GM12878 (cell line): ENCODE data around the gene P4HA1. TPM values are rescaled to one million over a fixed set of nuclear protein-coding genes. Genes with fewer than 3 reads are reported as not detected.

ENCODE experiments used
- ATAC-seq: fragments of 200-7000 bp; cut with Tn5 transposase; 3 replicates; pipeline ENCODE4 v1.9.1; 2020; ENCODE audit warnings: mild to moderate bottlenecking, moderate library complexity
- BruUV-seq: library from RNA; stranded (reverse); fragments of 400-500 nt; replicated peaks from 2 replicates; lab custom pipeline; 2021; lab: Mats Ljungman, UMichigan
- CTCF ChIA-PET: fragments of 300-600 bp; sonication (Branson Sonifier 250); formaldehyde crosslinking; extraction: SDS; loops from one replicate; lab custom pipeline; 2021; ENCODE audit warnings: inconsistent platforms; lab: Yijun Ruan, JAX
- POLR2A ChIA-PET: fragments of 350-600 bp; formaldehyde crosslinking; extraction: SDS; loops from one replicate; lab custom pipeline; 2021; ENCODE audit warnings: inconsistent platforms; lab: Charles Lee
- RAD21 ChIA-PET: fragments of 300-600 bp; sonication (Branson Sonifier 250); formaldehyde crosslinking; loops from one replicate; lab custom pipeline; 2023; ENCODE audit warnings: antibody characterized with exemption; ENCODE audit not compliant: unreplicated experiment; lab: Charles Lee
- SMC1A ChIA-PET: fragments of 300-600 bp; sonication (Branson Sonifier 250); formaldehyde crosslinking; loops from one replicate; lab custom pipeline; 2023; ENCODE audit not compliant: unreplicated experiment, uncharacterized antibody; lab: Charles Lee
- DNase-seq: peaks from one replicate; pipeline ENCODE4 v3.0.0-alpha.2; 2011; ENCODE audit warnings: low read depth, low spot score
- FAIRE-seq: peaks from 3 replicates; lab custom pipeline; 2011; peaks lifted over from hg19 to GRCh38; lab: Jason Lieb, UNC
- H2AFZ ChIP-seq: 2 replicates; pipeline ENCODE4 v1.6.0; 2011; ENCODE audit warnings: low read depth, low read length, control low read depth; ENCODE audit not compliant: control insufficient read depth
- H3K27ac ChIP-seq: 2 replicates; pipeline ENCODE4 v1.5.1; 2011; ENCODE audit warnings: control low read depth; ENCODE audit not compliant: control insufficient read depth, insufficient read depth
- H3K27me3 ChIP-seq, 2 experiments: replicated peaks in 1 of 2; 2 replicates each; pipeline versions ENCODE4 v1.6.0 to v1.6.1; 2011; ENCODE audit warnings: low read length in 1 of 2; ENCODE audit not compliant: control insufficient read depth in 2 of 2, insufficient read depth in 2 of 2
- H3K36me3 ChIP-seq, 2 experiments: 2 replicates each; pipeline ENCODE4 v1.5.1; 2011; ENCODE audit warnings: low read length in 1 of 2; ENCODE audit not compliant: control insufficient read depth in 2 of 2, insufficient read depth in 2 of 2
- H3K4me1 ChIP-seq: 2 replicates; pipeline ENCODE4 v1.6.1; 2011; ENCODE audit warnings: mild to moderate bottlenecking, low read length, moderate library complexity, mixed read lengths; ENCODE audit not compliant: control insufficient read depth, insufficient read depth
- H3K4me2 ChIP-seq: 2 replicates; pipeline ENCODE4 v1.6.0; 2011; ENCODE audit warnings: control low read depth; ENCODE audit not compliant: control insufficient read depth, insufficient read depth
- H3K4me3 ChIP-seq: fragments of 200-600 bp; sonication (generic); 2 replicates; pipeline ENCODE4 v1.5.1; 2016
- H3K79me2 ChIP-seq: 2 replicates; pipeline ENCODE4 v1.6.0; 2011; ENCODE audit warnings: low read length; ENCODE audit not compliant: control insufficient read depth, insufficient read depth
- H3K9ac ChIP-seq: 2 replicates; pipeline ENCODE4 v1.8.0; 2011; ENCODE audit warnings: low read length, control low read depth, mixed read lengths; ENCODE audit not compliant: control insufficient read depth, insufficient read depth
- H3K9me3 ChIP-seq: replicated peaks from 3 replicates; pipeline ENCODE4 v1.5.1; 2011; ENCODE audit warnings: mild to moderate bottlenecking, low read length; ENCODE audit not compliant: control insufficient read depth, insufficient read depth
- H4K20me1 ChIP-seq: 2 replicates; pipeline ENCODE4 v1.6.0; 2011; ENCODE audit not compliant: control insufficient read depth, insufficient read depth
- CHD2 ChIP-seq: IDR thresholded peaks from 2 replicates; pipeline ENCODE4 v1.6.1; 2011; ENCODE audit warnings: low read depth, low read length, improper control_type of control experiment, borderline replicate concordance
- FOXM1 ChIP-seq: IDR thresholded peaks from 2 replicates; pipeline ENCODE4 v1.6.1; 2012; ENCODE audit warnings: low read depth, mild to moderate bottlenecking, inconsistent platforms, low read length, moderate library complexity
- GABPA ChIP-seq: IDR thresholded peaks from 2 replicates; pipeline ENCODE4 v1.6.1; 2014; ENCODE audit warnings: antibody characterized with exemption, low read depth, mild to moderate bottlenecking, inconsistent platforms
- HCFC1 ChIP-seq: fragments of 150-350 bp; IDR thresholded peaks from 2 replicates; pipeline ENCODE4 v1.6.1; 2014; ENCODE audit warnings: low read length
- NBN ChIP-seq: fragments of 450-650 bp; IDR thresholded peaks from 2 replicates; pipeline ENCODE4 v1.6.1; 2016
- NFYB ChIP-seq: IDR thresholded peaks from 2 replicates; pipeline ENCODE4 v1.6.1; 2011; ENCODE audit warnings: low read depth, mild to moderate bottlenecking, low read length, improper control_type of control experiment, moderate library complexity; ENCODE audit not compliant: insufficient read depth
- NR2F1 ChIP-seq: fragments of 450-650 bp; conservative IDR thresholded peaks from 2 replicates; pipeline ENCODE4 v1.6.1; 2017; ENCODE audit warnings: mild to moderate bottlenecking
- POLR2AphosphoS2 ChIP-seq: IDR thresholded peaks from 2 replicates; pipeline ENCODE4 v1.6.1; 2011; ENCODE audit warnings: low read depth, mild to moderate bottlenecking, low read length, improper control_type of control experiment, moderate library complexity
- POU2F2 ChIP-seq: IDR thresholded peaks from 3 replicates; pipeline ENCODE4 v1.6.1; 2011; ENCODE audit warnings: low read depth, mild to moderate bottlenecking, low read length, borderline replicate concordance
- RELB ChIP-seq: fragments of 450-650 bp; IDR thresholded peaks from 2 replicates; pipeline ENCODE4 v1.6.1; 2017; ENCODE audit warnings: low read depth, mild to moderate bottlenecking, moderate library complexity
- RUNX3 ChIP-seq: IDR thresholded peaks from 2 replicates; pipeline ENCODE4 v1.6.1; 2012; ENCODE audit warnings: low read length, inconsistent platforms
- SIN3A ChIP-seq: IDR thresholded peaks from 2 replicates; pipeline ENCODE4 v1.6.1; 2012; ENCODE audit warnings: low read depth, low read length, improper control_type of control experiment
- SMAD1 ChIP-seq: fragments of 450-650 bp; IDR thresholded peaks from 2 replicates; pipeline ENCODE4 v1.6.1; 2018; ENCODE audit warnings: mild to moderate bottlenecking, low read depth; ENCODE audit not compliant: partially characterized antibody
- SUPT20H ChIP-seq: IDR thresholded peaks from 2 replicates; pipeline ENCODE4 v1.6.1; 2011; ENCODE audit warnings: low read depth, mild to moderate bottlenecking, low read length, moderate library complexity, borderline replicate concordance; ENCODE audit not compliant: control insufficient read depth
- TAF1 ChIP-seq: IDR thresholded peaks from 2 replicates; pipeline ENCODE4 v1.6.1; 2011; ENCODE audit warnings: mild to moderate bottlenecking, low read depth, low read length, borderline replicate concordance
- TBL1XR1 ChIP-seq: IDR thresholded peaks from 2 replicates; pipeline ENCODE4 v1.6.1; 2012; ENCODE audit warnings: low read depth, low read length, improper control_type of control experiment
- TCF3 ChIP-seq: IDR thresholded peaks from 2 replicates; pipeline ENCODE4 v1.6.1; 2012; ENCODE audit warnings: low read depth, mild to moderate bottlenecking, low read length, borderline replicate concordance; ENCODE audit not compliant: insufficient read depth
- ZNF217 ChIP-seq: fragments of 450-650 bp; IDR thresholded peaks from 2 replicates; pipeline ENCODE4 v1.6.1; 2017; ENCODE audit warnings: antibody characterized with exemption, mild to moderate bottlenecking
- ZNF384 ChIP-seq: IDR thresholded peaks from 2 replicates; pipeline ENCODE4 v1.6.1; 2012; ENCODE audit warnings: low read depth, mild to moderate bottlenecking, low read length, improper control_type of control experiment, borderline replicate concordance
- ZSCAN29 ChIP-seq: fragments of 450-650 bp; IDR thresholded peaks from 2 replicates; pipeline ENCODE4 v1.6.1; 2017; ENCODE audit warnings: mild to moderate bottlenecking, moderate library complexity
- WGBS: methylation state at CpG from one replicate; pipeline ENCODE4 v1.1.6; 2016; ENCODE audit warnings: low lambda C conversion rate; ENCODE audit not compliant: insufficient replicate concordance, insufficient coverage; ENCODE audit errors: missing lambda C conversion rate; 5-methylcytosine and 5-hydroxymethylcytosine counted together
- in situ Hi-C: fragments of 300-500 bp; cut with MboI; formaldehyde crosslinking; loops from 9 replicates; pipeline ENCODE4 v1.14.3; 2018; ENCODE audit warnings: mixed read lengths
- intact Hi-C: fragments of 100-400 bp; cut with micrococcal nuclease; formaldehyde crosslinking; loops from one replicate; pipeline ENCODE4 v1.14.2; 2022; ENCODE audit not compliant: unreplicated experiment
- polyA plus RNA-seq, 11 experiments: library from polyadenylated mRNA; depleted of rRNA in 4 of 11; unstranded in 6 of 11; stranded (reverse) in 5 of 11; fragments of >200 nt; fragmentation: Nextera tagmentation in 4 of 11; fragmentation: Illumina TruSeq in 1 of 11; extraction: Ambion mirVana in 4 of 11; extraction: Trizol in 1 of 11; gene quantifications; 1 replicate in 1 of 11; 2 replicates in 10 of 11; pipeline versions ENCODE4 v1.2.1 to v1.2.3, GENCODE V29; 2011 to 2016; ENCODE audit warnings: inconsistent platforms in 2 of 11, missing spikeins in 2 of 11, low read depth in 1 of 11
- total RNA-seq, 4 experiments: library from RNA; depleted of rRNA in 3 of 4; stranded (reverse); fragments of >200 nt in 3 of 4; fragmentation: Illumina TruSeq in 1 of 4; extraction: Trizol in 1 of 4; gene quantifications; 2 replicates each; pipeline versions ENCODE4 v1.2.1 to v1.2.3, GENCODE V29; 2013 to 2021

The P4HA1 gene
- total and polyA plus RNA-seq, 10 of the 15 experiments (the other 5 are each of a cell fraction or from before 2014, with no cell fraction given) = 15.0 to 160 (median 24.1) TPM

GRCh38 chr10:73096041-73096448 is 621 bp downstream of the P4HA1 start (continued):
- TF ChIP-seq FOXM1 = peak; percentile 13; the same call in 1 of the 2 replicates
- TF ChIP-seq SUPT20H = no peak
- TF ChIP-seq POLR2AphosphoS2 = peak; percentile 9; the same call in 1 of the 2 replicates
- peak; percentile 63; the same call in 2 of the 3 replicates for TF ChIP-seq POU2F2
- no peak for TF ChIP-seq NR2F1
- TF ChIP-seq TAF1 = peak; percentile 88
- TF ChIP-seq TBL1XR1 = 0 out of 2 replicates have a peak, but pooled peaks have one; percentile 13
- TF ChIP-seq TCF3 = 0 out of 2 replicates have a peak, but pooled peaks have one; percentile 11

GRCh38 chr10:73095481-73096021 is 1.1 kb downstream of the P4HA1 start:
- DNase-seq = no peak
- ChIA-PET CTCF (interaction anchor here (0.6 to 9.6 kb wide), 18 partner anchors 8 to 1265 kb away, joined by 3 to 110 read pairs (median 8); partner anchors contain the start of genes CFAP70, DNAJC9 and NUDT13), POLR2A (interaction anchor here (0.5 to 7.0 kb wide), 33 partner anchors 9 to 1416 kb away, joined by 3 to 49 read pairs (median 5); partner anchors contain the start of genes DNAJC9, ECD, FAM149B1 and NUDT13), RAD21 (interaction anchor here (0.6 to 5.7 kb wide), 25 partner anchors 12 to 731 kb away, joined by 3 to 90 read pairs (median 5); partner anchors contain the start of genes DNAJC9, ECD, FAM149B1 and MCU), SMC1A (interaction anchor here (1.1 to 7.6 kb wide), 23 partner anchors 10 to 74 kb away, joined by 3 to 114 read pairs (median 5); partner anchors contain the start of gene NUDT13)
- peak; percentile 1 for ATAC-seq
- intact Hi-C loops (loop anchor here (2.0 kb wide), 2 partner anchors 63 to 151 kb away; partner anchors contain the start of gene DNAJC9), in situ Hi-C loops (loop anchor here (5.0 kb wide), 1 partner anchor 67 kb away; no protein-coding TSS in a partner anchor)
- Histone ChIP-seq H3K27ac (peak overlapping the region; percentile 89), H3K27me3 (no peaks in the 10 kb centered on the region), H3K4me2 (peak overlapping the region; percentile 10; the same call in 1 of the 2 replicates), H3K4me1 (peaks cover 6% of the 10 kb centered on the region; the same call in 1 of the 2 replicates), H3K36me3 (no peaks in the 10 kb centered on the region; a peak in 1 of 4 replicates), H3K9me3 (no peaks in the 10 kb centered on the region), H4K20me1 (no peaks in the 10 kb centered on the region; the same call in 1 of the 2 replicates), H2AFZ (peak overlapping the region; percentile 6), H3K9ac (peak overlapping the region; percentile 91), H3K79me2 (peaks cover 59% of the 10 kb centered on the region), H3K4me3 (peak overlapping the region; percentile 95)
- no peak for FAIRE-seq
- WGBS = 2% methylated on average over 14 of the region's 14 CpGs
- BruUV-seq = TSS peak; percentile 61
- TF ChIP-seq NFYB (no peak), RELB (peak; percentile 41; the same call in 1 of the 2 replicates), ZNF217 (no peak), CHD2 (0 out of 2 replicates have a peak, but pooled peaks have one; percentile 47), RUNX3 (peak; percentile 58; the same call in 1 of the 2 replicates), POLR2AphosphoS2 (0 out of 2 replicates have a peak, but pooled peaks have one; percentile 36), SMAD1 (peak; percentile 34), SIN3A (peak; percentile 17; the same call in 1 of the 2 replicates), ZNF384 (peak; percentile 93; the same call in 1 of the 2 replicates), NBN (peak; percentile 35; the same call in 1 of the 2 replicates), HCFC1 (no peak), GABPA (no peak), ZSCAN29 (no peak)
